GM23338 (cell line): ENCODE results near the gene LMBR1. TPM values are rescaled to one million over a fixed set of nuclear protein-coding genes. Genes with fewer than 3 reads are reported as not detected.

ENCODE experiments used
- ATAC-seq: fragments of 200-7000 bp; cut with Tn5 transposase; 3 replicates; pipeline ENCODE4 v1.9.1; 2020
- DNase-seq: peaks from one replicate; pipeline ENCODE4 v3.0.0-alpha.2; 2015; ENCODE audit warnings: low spot score
- H2AFZ ChIP-seq: fragments of 200-600 bp; sonication (generic); 2 replicates; pipeline ENCODE4 v1.8.0; 2016; ENCODE audit warnings: antibody characterized with exemption, mild to moderate bottlenecking, moderate library complexity
- H3F3A ChIP-seq: fragments of 200-600 bp; sonication (generic); replicated peaks from 2 replicates; pipeline ENCODE4 v1.8.0; 2017; ENCODE audit warnings: antibody characterized with exemption, mixed run types, low read depth
- H3K27ac ChIP-seq: fragments of 200-600 bp; sonication (generic); 2 replicates; pipeline ENCODE4 v1.6.1; 2016; ENCODE audit warnings: low read depth
- H3K27me3 ChIP-seq: fragments of 200-600 bp; sonication (generic); 2 replicates; pipeline ENCODE4 v1.8.0; 2016; ENCODE audit warnings: mild to moderate bottlenecking, mixed run types, moderate library complexity; ENCODE audit not compliant: insufficient read depth
- H3K36me3 ChIP-seq: fragments of 200-600 bp; sonication (generic); 2 replicates; pipeline ENCODE4 v1.8.0; 2016; ENCODE audit warnings: mild to moderate bottlenecking; ENCODE audit not compliant: insufficient read depth
- H3K4me1 ChIP-seq: fragments of 200-600 bp; sonication (generic); 2 replicates; pipeline ENCODE4 v1.8.0; 2016; ENCODE audit warnings: mild to moderate bottlenecking, moderate library complexity; ENCODE audit not compliant: insufficient read depth
- H3K4me2 ChIP-seq: fragments of 200-600 bp; sonication (generic); 2 replicates; pipeline ENCODE4 v1.7.1; 2017; ENCODE audit warnings: mixed run types
- H3K4me3 ChIP-seq: fragments of 200-600 bp; sonication (generic); 2 replicates; pipeline ENCODE4 v1.6.1; 2016; ENCODE audit warnings: mixed run types
- H3K79me2 ChIP-seq: fragments of 200-600 bp; sonication (generic); replicated peaks from 2 replicates; pipeline ENCODE4 v1.8.0; 2017; ENCODE audit warnings: mild to moderate bottlenecking; ENCODE audit not compliant: insufficient read depth
- H3K9me2 ChIP-seq: fragments of 200-600 bp; sonication (generic); 2 replicates; pipeline ENCODE4 v1.8.0; 2017; ENCODE audit not compliant: insufficient read depth
- H4K20me1 ChIP-seq: fragments of 200-600 bp; sonication (generic); replicated peaks from 2 replicates; pipeline ENCODE4 v1.8.0; 2017; ENCODE audit warnings: mild to moderate bottlenecking; ENCODE audit not compliant: insufficient read depth
- H3K27ac Mint-ChIP-seq: 2 replicates; pipeline ENCODE4 v1.8.0; 2020; ENCODE audit warnings: inconsistent platforms, mild to moderate bottlenecking, moderate library complexity, mixed read lengths
- H3K27me3 Mint-ChIP-seq: 3 replicates; pipeline ENCODE4 v1.8.0; 2022; ENCODE audit warnings: low read depth, mild to moderate bottlenecking, moderate library complexity, mixed read lengths, inconsistent platforms; ENCODE audit not compliant: insufficient read depth, poor library complexity
- H3K36me3 Mint-ChIP-seq: 3 replicates; pipeline ENCODE4 v1.8.0; 2021; ENCODE audit warnings: low read depth, mild to moderate bottlenecking, inconsistent platforms, moderate library complexity, mixed read lengths
- H3K4me1 Mint-ChIP-seq: 3 replicates; pipeline ENCODE4 v1.8.0; 2020; ENCODE audit warnings: mild to moderate bottlenecking, inconsistent platforms, mixed read lengths
- H3K4me3 Mint-ChIP-seq: 3 replicates; pipeline ENCODE4 v1.8.0; 2021; ENCODE audit warnings: moderate library complexity, mild to moderate bottlenecking, inconsistent platforms, mixed read lengths
- H3K9me3 Mint-ChIP-seq: 3 replicates; pipeline ENCODE4 v1.8.0; 2020; ENCODE audit warnings: moderate library complexity, mild to moderate bottlenecking, inconsistent platforms, mixed read lengths
- EZH2 ChIP-seq: fragments of 200-600 bp; sonication (generic); IDR thresholded peaks from one replicate; pipeline ENCODE4 v1.8.0; 2017; ENCODE audit warnings: antibody characterized with exemption, mild to moderate bottlenecking, low read depth; ENCODE audit not compliant: unreplicated experiment
- JUNB ChIP-seq: IDR thresholded peaks from one replicate; pipeline ENCODE4 v1.6.1; 2016; ENCODE audit warnings: antibody characterized with exemption; ENCODE audit not compliant: unreplicated experiment
- POLR2AphosphoS5 ChIP-seq: IDR thresholded peaks from 2 replicates; pipeline ENCODE4 v1.6.1; 2016; ENCODE audit warnings: antibody characterized with exemption, low read depth
- STAT1 ChIP-seq: IDR thresholded peaks from one replicate; pipeline ENCODE4 v1.6.1; 2016; ENCODE audit warnings: antibody characterized with exemption; ENCODE audit not compliant: unreplicated experiment
- ZNF114 ChIP-seq: fragments of 250-450 bp; sonication (Bioruptor Pico); IDR thresholded peaks from 2 replicates; pipeline ENCODE4 v1.5.0; 2020; ENCODE audit warnings: mild to moderate bottlenecking, moderate library complexity
- ZNF331 ChIP-seq: fragments of 250-450 bp; sonication (Bioruptor Pico); IDR thresholded peaks from 2 replicates; pipeline ENCODE4 v1.5.0; 2020; ENCODE audit warnings: low read depth, mild to moderate bottlenecking, moderate library complexity
- polyA plus RNA-seq: library from polyadenylated mRNA; unstranded; fragments of >200 nt; fragmentation: Nextera tagmentation; extraction: Ambion mirVana; gene quantifications from 2 replicates; pipeline ENCODE4 v1.2.1, GENCODE V29; 2016
- total RNA-seq: library from RNA; depleted of rRNA; stranded (reverse); fragments of >200 nt; shearing (Covaris generic); gene quantifications from 2 replicates; pipeline ENCODE4 v1.2.3, GENCODE V29; 2014
- TF ChIP-seq, protein P1 (sequence below): fragments of 250-450 bp; sonication (Bioruptor Pico); IDR thresholded peaks from 2 replicates; pipeline ENCODE4 v1.5.0; 2020; ENCODE audit warnings: mild to moderate bottlenecking, moderate library complexity
- TF ChIP-seq, protein P2 (sequence below): IDR thresholded peaks from 2 replicates; pipeline ENCODE4 v1.6.1; 2016; ENCODE audit warnings: antibody characterized with exemption
- TF ChIP-seq, protein P3 (sequence below), 2 experiments: fragments of 200-600 bp in 1 of 2; sonication (generic) in 1 of 2; conservative IDR thresholded peaks; 2 replicates each; pipeline versions ENCODE4 v1.5.1 to v1.6.1; 2016 to 2017; ENCODE audit warnings: antibody characterized with exemption in 2 of 2, low read depth in 2 of 2, mild to moderate bottlenecking in 2 of 2, moderate library complexity in 1 of 2

LMBR1 gene
- total and polyA plus RNA-seq, 2 experiments from 2014 or later, result 21.8 to 90.1 TPM

DNA sequence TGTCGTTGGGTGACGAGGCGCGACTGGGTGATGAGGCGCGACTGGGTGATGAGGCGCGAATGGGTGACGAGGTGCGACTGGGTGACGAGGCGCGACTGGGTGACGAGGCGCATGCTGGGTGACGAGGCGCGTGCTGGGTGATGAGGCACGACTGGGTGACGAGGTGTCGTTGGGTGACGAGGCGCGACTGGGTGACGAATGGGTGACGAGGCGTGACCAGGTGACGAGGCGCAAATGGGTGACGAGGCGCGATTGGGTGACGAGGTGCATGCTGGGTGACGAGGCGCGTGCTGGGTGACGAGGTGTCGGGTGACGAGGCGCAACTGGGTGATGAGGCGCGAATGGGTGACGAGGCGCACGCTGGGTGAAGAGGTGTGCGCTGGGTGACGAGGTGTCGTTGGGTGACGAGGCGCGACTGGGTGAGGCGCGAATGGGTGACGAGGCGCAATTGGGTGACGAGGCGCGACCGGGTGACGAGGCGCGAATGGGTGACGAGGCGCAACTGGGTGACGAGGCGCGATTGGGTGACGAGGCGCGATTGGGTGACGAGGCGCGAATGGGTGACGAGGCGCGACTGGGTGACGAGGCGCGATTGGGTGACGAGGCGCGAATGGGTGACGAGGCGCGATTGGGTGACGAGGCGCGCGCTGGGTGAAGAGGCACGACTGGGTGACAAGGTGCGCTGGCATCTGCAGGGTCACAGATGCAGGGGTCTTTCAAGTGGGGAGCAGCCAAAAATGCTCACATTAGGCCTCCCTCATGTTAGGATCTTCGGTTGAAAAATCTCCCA, 48.6 kb upstream of the LMBR1 start:
- H3K4me3 Mint-ChIP-seq, result no peak overlapping the region
- peaks cover 12% of the 10 kb centered on the region for H3K27me3 Mint-ChIP-seq
- Histone ChIP-seq H4K20me1 (no peaks in the 10 kb centered on the region), H3K27ac (no peak overlapping the region), H3K9me2 (no peaks in the 10 kb centered on the region), H3K36me3 (no peaks in the 10 kb centered on the region), H3K4me1 (peaks cover 7% of the 10 kb centered on the region), H3F3A (no peaks in the 10 kb centered on the region), H3K27me3 (no peaks in the 10 kb centered on the region), H3K4me2 (no peak overlapping the region), H3K79me2 (no peaks in the 10 kb centered on the region), H3K4me3 (no peak overlapping the region), H2AFZ (no peak overlapping the region)
- ATAC-seq (no peak), DNase-seq (no peak)
- H3K9me3 Mint-ChIP-seq, result peaks cover 21% of the 10 kb centered on the region
- peaks cover 13% of the 10 kb centered on the region for H3K36me3 Mint-ChIP-seq
- TF ChIP-seq, protein P1, sequence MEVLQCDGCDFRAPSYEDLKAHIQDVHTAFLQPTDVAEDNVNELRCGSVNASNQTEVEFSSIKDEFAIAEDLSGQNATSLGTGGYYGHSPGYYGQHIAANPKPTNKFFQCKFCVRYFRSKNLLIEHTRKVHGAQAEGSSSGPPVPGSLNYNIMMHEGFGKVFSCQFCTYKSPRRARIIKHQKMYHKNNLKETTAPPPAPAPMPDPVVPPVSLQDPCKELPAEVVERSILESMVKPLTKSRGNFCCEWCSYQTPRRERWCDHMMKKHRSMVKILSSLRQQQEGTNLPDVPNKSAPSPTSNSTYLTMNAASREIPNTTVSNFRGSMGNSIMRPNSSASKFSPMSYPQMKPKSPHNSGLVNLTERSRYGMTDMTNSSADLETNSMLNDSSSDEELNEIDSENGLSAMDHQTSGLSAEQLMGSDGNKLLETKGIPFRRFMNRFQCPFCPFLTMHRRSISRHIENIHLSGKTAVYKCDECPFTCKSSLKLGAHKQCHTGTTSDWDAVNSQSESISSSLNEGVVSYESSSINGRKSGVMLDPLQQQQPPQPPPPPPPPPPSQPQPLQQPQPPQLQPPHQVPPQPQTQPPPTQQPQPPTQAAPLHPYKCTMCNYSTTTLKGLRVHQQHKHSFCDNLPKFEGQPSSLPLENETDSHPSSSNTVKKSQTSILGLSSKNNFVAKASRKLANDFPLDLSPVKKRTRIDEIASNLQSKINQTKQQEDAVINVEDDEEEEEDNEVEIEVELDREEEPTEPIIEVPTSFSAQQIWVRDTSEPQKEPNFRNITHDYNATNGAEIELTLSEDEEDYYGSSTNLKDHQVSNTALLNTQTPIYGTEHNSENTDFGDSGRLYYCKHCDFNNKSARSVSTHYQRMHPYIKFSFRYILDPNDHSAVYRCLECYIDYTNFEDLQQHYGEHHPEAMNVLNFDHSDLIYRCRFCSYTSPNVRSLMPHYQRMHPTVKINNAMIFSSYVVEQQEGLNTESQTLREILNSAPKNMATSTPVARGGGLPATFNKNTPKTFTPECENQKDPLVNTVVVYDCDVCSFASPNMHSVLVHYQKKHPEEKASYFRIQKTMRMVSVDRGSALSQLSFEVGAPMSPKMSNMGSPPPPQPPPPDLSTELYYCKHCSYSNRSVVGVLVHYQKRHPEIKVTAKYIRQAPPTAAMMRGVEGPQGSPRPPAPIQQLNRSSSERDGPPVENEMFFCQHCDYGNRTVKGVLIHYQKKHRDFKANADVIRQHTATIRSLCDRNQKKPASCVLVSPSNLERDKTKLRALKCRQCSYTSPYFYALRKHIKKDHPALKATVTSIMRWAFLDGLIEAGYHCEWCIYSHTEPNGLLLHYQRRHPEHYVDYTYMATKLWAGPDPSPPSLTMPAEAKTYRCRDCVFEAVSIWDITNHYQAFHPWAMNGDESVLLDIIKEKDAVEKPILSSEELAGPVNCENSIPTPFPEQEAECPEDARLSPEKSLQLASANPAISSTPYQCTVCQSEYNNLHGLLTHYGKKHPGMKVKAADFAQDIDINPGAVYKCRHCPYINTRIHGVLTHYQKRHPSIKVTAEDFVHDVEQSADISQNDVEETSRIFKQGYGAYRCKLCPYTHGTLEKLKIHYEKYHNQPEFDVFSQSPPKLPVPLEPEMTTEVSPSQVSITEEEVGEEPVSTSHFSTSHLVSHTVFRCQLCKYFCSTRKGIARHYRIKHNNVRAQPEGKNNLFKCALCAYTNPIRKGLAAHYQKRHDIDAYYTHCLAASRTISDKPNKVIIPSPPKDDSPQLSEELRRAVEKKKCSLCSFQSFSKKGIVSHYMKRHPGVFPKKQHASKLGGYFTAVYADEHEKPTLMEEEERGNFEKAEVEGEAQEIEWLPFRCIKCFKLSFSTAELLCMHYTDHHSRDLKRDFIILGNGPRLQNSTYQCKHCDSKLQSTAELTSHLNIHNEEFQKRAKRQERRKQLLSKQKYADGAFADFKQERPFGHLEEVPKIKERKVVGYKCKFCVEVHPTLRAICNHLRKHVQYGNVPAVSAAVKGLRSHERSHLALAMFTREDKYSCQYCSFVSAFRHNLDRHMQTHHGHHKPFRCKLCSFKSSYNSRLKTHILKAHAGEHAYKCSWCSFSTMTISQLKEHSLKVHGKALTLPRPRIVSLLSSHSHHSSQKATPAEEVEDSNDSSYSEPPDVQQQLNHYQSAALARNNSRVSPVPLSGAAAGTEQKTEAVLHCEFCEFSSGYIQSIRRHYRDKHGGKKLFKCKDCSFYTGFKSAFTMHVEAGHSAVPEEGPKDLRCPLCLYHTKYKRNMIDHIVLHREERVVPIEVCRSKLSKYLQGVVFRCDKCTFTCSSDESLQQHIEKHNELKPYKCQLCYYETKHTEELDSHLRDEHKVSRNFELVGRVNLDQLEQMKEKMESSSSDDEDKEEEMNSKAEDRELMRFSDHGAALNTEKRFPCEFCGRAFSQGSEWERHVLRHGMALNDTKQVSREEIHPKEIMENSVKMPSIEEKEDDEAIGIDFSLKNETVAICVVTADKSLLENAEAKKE (CRISPR knock-in tag), result no peak
- H3K27ac Mint-ChIP-seq, result no peak overlapping the region; the same call in 1 of the 2 replicates
- H3K4me1 Mint-ChIP-seq, result peaks cover 14% of the 10 kb centered on the region

DNA sequence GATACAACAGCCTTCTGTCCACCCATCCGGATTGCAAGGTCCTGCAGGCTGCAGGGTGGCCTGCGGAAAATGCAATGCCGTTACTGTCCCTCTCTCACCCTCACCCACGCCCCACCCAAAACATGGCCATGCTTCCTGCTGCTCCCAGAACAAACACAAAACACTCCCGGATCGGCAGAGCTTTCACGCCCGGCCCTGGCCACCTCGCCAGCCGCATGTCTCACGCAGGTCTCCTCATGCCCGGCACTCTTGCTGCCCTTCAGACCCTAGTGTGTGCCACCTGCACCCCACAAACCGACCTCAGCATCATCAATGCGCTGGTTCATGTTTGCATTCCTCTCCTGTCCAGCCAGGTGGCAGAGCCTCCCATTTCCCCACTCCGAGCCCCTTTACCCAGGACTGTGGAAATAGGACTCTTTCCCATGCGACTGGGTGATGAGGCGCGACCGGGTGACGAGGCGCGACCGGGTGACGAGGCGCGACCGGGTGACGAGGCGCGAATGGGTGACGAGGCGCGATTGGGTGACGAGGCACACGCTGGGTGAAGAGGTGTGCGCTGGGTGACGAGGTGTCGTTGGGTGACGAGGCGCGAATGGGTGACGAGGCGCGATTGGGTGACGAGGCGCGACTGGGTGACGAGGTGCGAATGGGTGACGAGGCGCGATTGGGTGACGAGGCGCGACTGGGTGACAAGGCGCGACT, 47.6 kb upstream of the LMBR1 start:
- Histone ChIP-seq H3K36me3 (no peaks in the 10 kb centered on the region), H3K27me3 (no peaks in the 10 kb centered on the region), H3K4me2 (no peak overlapping the region), H3K27ac (no peak overlapping the region), H3K79me2 (no peaks in the 10 kb centered on the region), H3K4me1 (peaks cover 7% of the 10 kb centered on the region), H2AFZ (no peak overlapping the region), H3F3A (no peaks in the 10 kb centered on the region), H4K20me1 (no peaks in the 10 kb centered on the region), H3K9me2 (no peaks in the 10 kb centered on the region), H3K4me3 (no peak overlapping the region)
- Mint-ChIP-seq H3K4me1 (peaks cover 14% of the 10 kb centered on the region), H3K27me3 (peaks cover 11% of the 10 kb centered on the region), H3K4me3 (no peak overlapping the region), H3K9me3 (peaks cover 21% of the 10 kb centered on the region), H3K27ac (no peak overlapping the region), H3K36me3 (peaks cover 13% of the 10 kb centered on the region)
- DNase-seq (no peak), ATAC-seq (no peak)
- no peak for TF ChIP-seq STAT1
- TF ChIP-seq POLR2AphosphoS5, result no peak
- TF ChIP-seq EZH2, result no peak
- TF ChIP-seq JUNB, result no peak
- TF ChIP-seq, protein P2, sequence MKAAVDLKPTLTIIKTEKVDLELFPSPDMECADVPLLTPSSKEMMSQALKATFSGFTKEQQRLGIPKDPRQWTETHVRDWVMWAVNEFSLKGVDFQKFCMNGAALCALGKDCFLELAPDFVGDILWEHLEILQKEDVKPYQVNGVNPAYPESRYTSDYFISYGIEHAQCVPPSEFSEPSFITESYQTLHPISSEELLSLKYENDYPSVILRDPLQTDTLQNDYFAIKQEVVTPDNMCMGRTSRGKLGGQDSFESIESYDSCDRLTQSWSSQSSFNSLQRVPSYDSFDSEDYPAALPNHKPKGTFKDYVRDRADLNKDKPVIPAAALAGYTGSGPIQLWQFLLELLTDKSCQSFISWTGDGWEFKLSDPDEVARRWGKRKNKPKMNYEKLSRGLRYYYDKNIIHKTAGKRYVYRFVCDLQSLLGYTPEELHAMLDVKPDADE, result no peak
- TF ChIP-seq, protein P3, sequence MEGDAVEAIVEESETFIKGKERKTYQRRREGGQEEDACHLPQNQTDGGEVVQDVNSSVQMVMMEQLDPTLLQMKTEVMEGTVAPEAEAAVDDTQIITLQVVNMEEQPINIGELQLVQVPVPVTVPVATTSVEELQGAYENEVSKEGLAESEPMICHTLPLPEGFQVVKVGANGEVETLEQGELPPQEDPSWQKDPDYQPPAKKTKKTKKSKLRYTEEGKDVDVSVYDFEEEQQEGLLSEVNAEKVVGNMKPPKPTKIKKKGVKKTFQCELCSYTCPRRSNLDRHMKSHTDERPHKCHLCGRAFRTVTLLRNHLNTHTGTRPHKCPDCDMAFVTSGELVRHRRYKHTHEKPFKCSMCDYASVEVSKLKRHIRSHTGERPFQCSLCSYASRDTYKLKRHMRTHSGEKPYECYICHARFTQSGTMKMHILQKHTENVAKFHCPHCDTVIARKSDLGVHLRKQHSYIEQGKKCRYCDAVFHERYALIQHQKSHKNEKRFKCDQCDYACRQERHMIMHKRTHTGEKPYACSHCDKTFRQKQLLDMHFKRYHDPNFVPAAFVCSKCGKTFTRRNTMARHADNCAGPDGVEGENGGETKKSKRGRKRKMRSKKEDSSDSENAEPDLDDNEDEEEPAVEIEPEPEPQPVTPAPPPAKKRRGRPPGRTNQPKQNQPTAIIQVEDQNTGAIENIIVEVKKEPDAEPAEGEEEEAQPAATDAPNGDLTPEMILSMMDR (conservative IDR thresholded peaks at IDR 0.05; ENCODE audit: low read depth in 2 of 2), result no peak
- TF ChIP-seq ZNF331 (CRISPR knock-in tag), result no peak
- no peak for TF ChIP-seq ZNF114 (CRISPR knock-in tag)
